A549 (cell line): Measurements from ENCODE around the gene MAGEF1. TPM values are rescaled to one million over a fixed set of nuclear protein-coding genes. Genes with fewer than 3 reads are reported as not detected.

Experiments used
- ATAC-seq, 2 experiments: fragments of 200-7000 bp in 1 of 2; fragments of >200 bp in 1 of 2; cut with Nextera tagmentation in 1 of 2; cut with Tn5 transposase in 1 of 2; 3 replicates each; pipeline versions ENCODE4 v1.8.0 to v1.9.1; 2018 to 2020; ENCODE audit warnings: mild to moderate bottlenecking in 1 of 2, moderate library complexity in 1 of 2
- CTCF ChIA-PET: fragments of 300-600 bp; sonication (Branson Sonifier 250); formaldehyde crosslinking; extraction: SDS; loops from one replicate; lab custom pipeline; 2021; ENCODE audit warnings: antibody characterized with exemption, inconsistent platforms; lab: Yijun Ruan, JAX
- POLR2A ChIA-PET: fragments of 350-600 bp; formaldehyde crosslinking; extraction: SDS; loops from one replicate; lab custom pipeline; 2021; ENCODE audit warnings: antibody characterized with exemption, inconsistent platforms; lab: Yijun Ruan, JAX
- DNase-seq, 2 experiments: peaks; one replicate each; pipeline versions ENCODE4 v3.0.0 to v3.0.0-alpha.2; 2011 to 2016; ENCODE audit warnings: low read depth in 1 of 2, low spot score in 1 of 2
- FAIRE-seq: peaks from 2 replicates; lab custom pipeline; 2011; peaks lifted over from hg19 to GRCh38; lab: Jason Lieb, UNC
- H3K27ac ChIP-seq, 2 experiments: fragments of >200 bp; sonication (Bioruptor Twin); formaldehyde crosslinking; 3 replicates each; pipeline ENCODE4 v1.5.1; 2016 to 2017
- H3K4me1 ChIP-seq: fragments of >200 bp; sonication (Bioruptor Twin); formaldehyde crosslinking; 3 replicates; pipeline ENCODE4 v1.6.1; 2016
- H3K4me2 ChIP-seq: fragments of >200 bp; sonication (Bioruptor Twin); formaldehyde crosslinking; 3 replicates; pipeline ENCODE4 v1.6.1; 2016
- H3K4me3 ChIP-seq: fragments of >200 bp; sonication (Bioruptor Twin); formaldehyde crosslinking; 3 replicates; pipeline ENCODE4 v1.5.1; 2016
- H3K9me3 ChIP-seq: fragments of >200 bp; sonication (Bioruptor Twin); formaldehyde crosslinking; 3 replicates; pipeline ENCODE4 v1.6.1; 2016
- BHLHE40 ChIP-seq: IDR thresholded peaks from 2 replicates; pipeline ENCODE4 v1.6.1; 2012; ENCODE audit warnings: low read depth, low read length, inconsistent platforms
- CBX2 ChIP-seq: fragments of 200-600 bp; sonication (generic); IDR thresholded peaks from 2 replicates; pipeline ENCODE4 v1.6.1; 2016; ENCODE audit warnings: low read depth, mild to moderate bottlenecking, borderline replicate concordance
- CEBPB ChIP-seq, 2 experiments: fragments of >200 bp in 1 of 2; sonication (Bioruptor Twin) in 1 of 2; formaldehyde crosslinking in 1 of 2; IDR thresholded peaks; 2 replicates each; pipeline ENCODE4 v1.6.1; 2012 to 2016
- CHD2 ChIP-seq: fragments of 150-350 bp; IDR thresholded peaks from 2 replicates; pipeline ENCODE4 v1.6.1; 2014; ENCODE audit warnings: low read length; ENCODE audit not compliant: partially characterized antibody
- CHD4 ChIP-seq: fragments of 200-600 bp; sonication (generic); IDR thresholded peaks from 2 replicates; pipeline ENCODE4 v1.6.1; 2016; ENCODE audit warnings: antibody characterized with exemption, mild to moderate bottlenecking, borderline replicate concordance
- E2F6 ChIP-seq: IDR thresholded peaks from 2 replicates; pipeline ENCODE4 v1.6.1; 2012; ENCODE audit warnings: low read depth, borderline replicate concordance
- EHMT2 ChIP-seq: fragments of 200-600 bp; sonication (generic); IDR thresholded peaks from 2 replicates; pipeline ENCODE4 v1.6.1; 2016; ENCODE audit warnings: antibody characterized with exemption, low read depth, mild to moderate bottlenecking, moderate library complexity
- FOSL2 ChIP-seq, 2 experiments: fragments of 450-650 bp in 1 of 2; fragments of >200 bp in 1 of 2; sonication (Bioruptor Twin) in 1 of 2; formaldehyde crosslinking; IDR thresholded peaks; 2 replicates each; pipeline versions ENCODE4 v1.5.0 to v1.6.1; 2016 to 2020; ENCODE audit warnings: mild to moderate bottlenecking in 1 of 2, moderate library complexity in 1 of 2
- HES2 ChIP-seq: fragments of >200 bp; sonication (Bioruptor Twin); formaldehyde crosslinking; IDR thresholded peaks from 2 replicates; pipeline ENCODE4 v1.6.1; 2016
- HMGXB4 ChIP-seq: fragments of 250-450 bp; sonication (Bioruptor Pico); IDR thresholded peaks from 2 replicates; pipeline ENCODE4 v1.5.0; 2021; ENCODE audit warnings: mild to moderate bottlenecking, moderate library complexity, borderline replicate concordance
- HOXA7 ChIP-seq: fragments of 250-450 bp; sonication (Bioruptor Pico); IDR thresholded peaks from 2 replicates; pipeline ENCODE4 v1.5.0; 2020; ENCODE audit warnings: mild to moderate bottlenecking, moderate library complexity
- HOXB5 ChIP-seq: fragments of 250-450 bp; sonication (Bioruptor Pico); IDR thresholded peaks from 2 replicates; pipeline ENCODE4 v1.5.0; 2020; ENCODE audit warnings: mild to moderate bottlenecking, moderate library complexity
- NPAS2 ChIP-seq: fragments of 250-450 bp; sonication (Bioruptor Pico); IDR thresholded peaks from 2 replicates; pipeline ENCODE4 v1.8.0; 2022; ENCODE audit warnings: mild to moderate bottlenecking, moderate library complexity, borderline replicate concordance
- PHF8 ChIP-seq: fragments of 200-600 bp; sonication (generic); IDR thresholded peaks from 2 replicates; pipeline ENCODE4 v1.6.1; 2016; ENCODE audit warnings: low read depth, mild to moderate bottlenecking, antibody characterized with exemption, moderate library complexity, borderline replicate concordance
- RARB ChIP-seq: fragments of 250-450 bp; sonication (Bioruptor Pico); IDR thresholded peaks from 2 replicates; pipeline ENCODE4 v1.8.0; 2021; ENCODE audit warnings: mild to moderate bottlenecking, moderate library complexity
- SMC3 ChIP-seq: fragments of >200 bp; sonication (Bioruptor Twin); formaldehyde crosslinking; IDR thresholded peaks from 3 replicates; pipeline ENCODE4 v1.6.1; 2018; ENCODE audit warnings: inconsistent platforms
- SREBF2 ChIP-seq: fragments of 450-650 bp; IDR thresholded peaks from 2 replicates; pipeline ENCODE4 v1.6.1; 2014; ENCODE audit warnings: mild to moderate bottlenecking, moderate library complexity
- TFCP2L1 ChIP-seq: fragments of 250-450 bp; sonication (Bioruptor Pico); IDR thresholded peaks from 2 replicates; pipeline ENCODE4 v1.5.0; 2021; ENCODE audit warnings: mild to moderate bottlenecking
- TP53 ChIP-seq: fragments of 250-450 bp; sonication (Bioruptor Pico); IDR thresholded peaks from 2 replicates; pipeline ENCODE4 v1.5.0; 2021; ENCODE audit warnings: mild to moderate bottlenecking, moderate library complexity
- WGBS: methylation state at CpG from one replicate; pipeline ENCODE4 v1.1.6; 2017; ENCODE audit errors: missing lambda C conversion rate; 5-methylcytosine and 5-hydroxymethylcytosine counted together
- polyA plus RNA-seq, 4 experiments: library from polyadenylated mRNA; depleted of rRNA in 3 of 4; stranded (reverse); fragments of >200 nt; fragmentation: RNase III in 1 of 4; extraction: RNeasy Plus Mini Kit Qiagen cat#74134 plus additional on column Dnase treatment in 1 of 4; gene quantifications; 2 replicates in 3 of 4; 3 replicates in 1 of 4; pipeline ENCODE4 v1.2.3, GENCODE V29; 2011 to 2017

Gene MAGEF1
- polyA plus RNA-seq, 2 of the 4 experiments (the other 2 are of a cell fraction) = 19.6 to 30.8 TPM

- no peaks in the 10 kb centered on the region for H3K4me1 ChIP-seq
- no peak for ATAC-seq
- no peak overlapping the region for H3K27ac ChIP-seq
- TF ChIP-seq TFCP2L1 (CRISPR knock-in tag) (no peak), HOXA7 (no peak), SREBF2 (no peak), EHMT2 (no peak), E2F6 (no peak), CBX2 (no peak), CHD2 (no peak), HMGXB4 (no peak), FOSL2 (IDR thresholded peaks at IDR 0.05) (no peak), FOSL2 (CRISPR knock-in tag; IDR thresholded peaks at IDR 0.05) (no peak), SMC3 (no peak), NPAS2 (CRISPR knock-in tag) (no peak), HOXB5 (CRISPR knock-in tag) (no peak), RARB (CRISPR knock-in tag) (no peak), CHD4 (no peak), BHLHE40 (no peak), PHF8 (no peak), TP53 (CRISPR knock-in tag) (no peak)
- TF ChIP-seq, all 56 proteins: peak for 0
- H3K9me3 ChIP-seq = no peaks in the 10 kb centered on the region
- WGBS = 74% methylated on average over 7 of the region's 8 CpGs
- no peak for FAIRE-seq
- no peak overlapping the region for H3K4me3 ChIP-seq
- CTCF ChIA-PET = interaction anchor here (1.1 to 1.8 kb wide), 3 partner anchors 13 to 180 kb away, joined by 3 to 5 read pairs (median 4); partner anchors contain the start of gene EPHB3
- no peak overlapping the region for H3K4me2 ChIP-seq
- POLR2A ChIA-PET = no interaction called here
- DNase-seq = no peak
Observed at GRCh38 chr3:184741259-184741556, 29.3 kb upstream of the MAGEF1 start.

GRCh38 chr3:184740509-184741258, 28.8 kb upstream of the MAGEF1 start:
- ATAC-seq (no peak; a peak in 3 of 6 replicates), DNase-seq (no peak), FAIRE-seq (no peak)
- TF ChIP-seq HES2 (no peak), CEBPB (IDR thresholded peaks at IDR 0.05) (no peak), EHMT2 (no peak), SREBF2 (no peak)
- ChIA-PET CTCF (interaction anchor here (0.9 to 1.8 kb wide), 4 partner anchors 13 to 227 kb away, joined by 3 to 5 read pairs (median 4); partner anchors contain the start of gene EPHB3), POLR2A (interaction anchor here (0.5 kb wide), 1 partner anchor 25 kb away, joined by 3 read pairs; no protein-coding TSS in a partner anchor)
- Histone ChIP-seq H3K9me3 (no peaks in the 10 kb centered on the region), H3K4me3 (no peak overlapping the region), H3K27ac (no peak overlapping the region), H3K4me2 (no peak overlapping the region), H3K4me1 (no peaks in the 10 kb centered on the region)
- WGBS = 83% methylated on average over 6 of the region's 9 CpGs
